H1 (cell line): ENCODE results near the gene ZNF385C. TPM values are rescaled to one million over a fixed set of nuclear protein-coding genes. Genes with fewer than 3 reads are reported as not detected.

ENCODE experiments used
- CTCF ChIA-PET: fragments of 300-600 bp; sonication (Branson Sonifier 250); formaldehyde crosslinking; loops from one replicate; lab custom pipeline; 2021; ENCODE audit not compliant: partially characterized antibody; lab: Charles Lee
- POLR2A ChIA-PET: fragments of 300-600 bp; sonication (Branson Sonifier 250); formaldehyde crosslinking; loops from one replicate; lab custom pipeline; 2021; ENCODE audit warnings: inconsistent platforms; ENCODE audit not compliant: partially characterized antibody; lab: Charles Lee
- DNase-seq, 2 experiments: peaks; one replicate each; pipeline versions ENCODE4 v3.0.0 to v3.0.0-alpha.2; 2010 to 2022; ENCODE audit warnings: low spot score in 2 of 2, low read depth in 1 of 2, mixed read lengths in 1 of 2
- FAIRE-seq: peaks from 2 replicates; lab custom pipeline; 2011; peaks lifted over from hg19 to GRCh38; lab: Jason Lieb, UNC
- H2AFZ ChIP-seq: 2 replicates; pipeline ENCODE4 v1.8.1; 2012; ENCODE audit warnings: low read length, inconsistent platforms
- H2AK5ac ChIP-seq: 2 replicates; pipeline ENCODE4 v1.6.1; 2013; ENCODE audit warnings: low read depth, low read length
- H2BK120ac ChIP-seq: replicated peaks from 2 replicates; pipeline ENCODE3; 2013; ENCODE audit warnings: low read depth, low read length, inconsistent platforms
- H2BK12ac ChIP-seq: 2 replicates; pipeline ENCODE4 v1.6.1; 2013; ENCODE audit warnings: low read depth, low read length
- H2BK15ac ChIP-seq: 2 replicates; pipeline ENCODE4 v1.6.1; 2013; ENCODE audit warnings: low read length
- H2BK20ac ChIP-seq: 2 replicates; pipeline ENCODE4 v1.6.1; 2013; ENCODE audit warnings: low read length
- H2BK5ac ChIP-seq: 2 replicates; pipeline ENCODE4 v1.6.1; 2013; ENCODE audit warnings: low read depth, low read length
- H3K14ac ChIP-seq: 2 replicates; pipeline ENCODE4 v1.6.1; 2013; ENCODE audit warnings: inconsistent platforms; ENCODE audit not compliant: insufficient read length
- H3K18ac ChIP-seq: 2 replicates; pipeline ENCODE4 v1.6.1; 2013; ENCODE audit warnings: low read length; ENCODE audit errors: extremely low read depth
- H3K23ac ChIP-seq: 2 replicates; pipeline ENCODE4 v1.6.1; 2013; ENCODE audit warnings: inconsistent platforms; ENCODE audit not compliant: insufficient read length
- H3K23me2 ChIP-seq: 2 replicates; pipeline ENCODE4 v1.6.1; 2013; ENCODE audit warnings: low read depth, low read length
- H3K27ac ChIP-seq: 2 replicates; pipeline ENCODE4 v1.6.1; 2011; ENCODE audit warnings: low read depth, low read length, inconsistent platforms
- H3K27me3 ChIP-seq, 4 experiments: replicated peaks in 1 of 4; 1 replicate in 1 of 4; 2 replicates in 3 of 4; pipeline versions ENCODE4 v1.6.1 to v1.8.1; 2011 to 2013; ENCODE audit warnings: low read length in 3 of 4, mild to moderate bottlenecking in 3 of 4, inconsistent platforms in 2 of 4, mixed read lengths in 2 of 4, moderate library complexity in 1 of 4; ENCODE audit not compliant: control insufficient read depth in 3 of 4, insufficient read depth in 3 of 4; ENCODE audit errors: extremely low read depth in 1 of 4
- H3K36me3 ChIP-seq, 4 experiments: 2 replicates each; pipeline versions ENCODE4 v1.6.1 to v1.8.1; 2011 to 2013; ENCODE audit warnings: mild to moderate bottlenecking in 4 of 4, low read length in 3 of 4, moderate library complexity in 2 of 4, control low read depth in 1 of 4, inconsistent platforms in 1 of 4; ENCODE audit not compliant: insufficient read depth in 4 of 4, control insufficient read depth in 2 of 4
- H3K4ac ChIP-seq: replicated peaks from 2 replicates; pipeline ENCODE3; 2013; ENCODE audit warnings: low read length, low read depth, mixed read lengths, inconsistent platforms; ENCODE audit not compliant: insufficient read length
- H3K4me1 ChIP-seq, 4 experiments: replicated peaks in 1 of 4; 1 replicate in 1 of 4; 2 replicates in 3 of 4; pipeline versions ENCODE4 v1.6.1 to v1.8.1; 2011 to 2013; ENCODE audit warnings: low read length in 3 of 4, inconsistent platforms in 2 of 4, mixed read lengths in 1 of 4; ENCODE audit not compliant: insufficient read depth in 4 of 4, control insufficient read depth in 3 of 4
- H3K4me2 ChIP-seq, 2 experiments: 2 replicates each; pipeline versions ENCODE4 v1.6.1 to v1.8.1; 2011 to 2013; ENCODE audit warnings: low read depth in 2 of 2, low read length in 2 of 2, control low read depth in 1 of 2, inconsistent platforms in 1 of 2, mild to moderate bottlenecking in 1 of 2; ENCODE audit not compliant: insufficient read depth in 1 of 2
- H3K4me3 ChIP-seq, 4 experiments: fragments of 200-600, 300-600 bp in 1 of 4; sonication (generic), shearing (Covaris generic), sonication (Bioruptor Twin) in 1 of 4; 2 replicates each; pipeline versions ENCODE4 v1.5.1 to v1.8.1; 2011 to 2016; ENCODE audit warnings: low read length in 4 of 4, low read depth in 3 of 4, control low read depth in 2 of 4, inconsistent platforms in 2 of 4, mild to moderate bottlenecking in 2 of 4, mixed read lengths in 1 of 4, moderate library complexity in 1 of 4; ENCODE audit not compliant: insufficient read depth in 2 of 4; ENCODE audit errors: extremely low read depth in 1 of 4
- H3K56ac ChIP-seq: replicated peaks from 2 replicates; pipeline ENCODE3; 2013; ENCODE audit warnings: low read depth, mild to moderate bottlenecking, mixed read lengths, low read length, inconsistent platforms; ENCODE audit not compliant: insufficient read length
- H3K79me1 ChIP-seq: 2 replicates; pipeline ENCODE4 v1.6.1; 2013; ENCODE audit warnings: low read depth, low read length, control low read depth
- H3K79me2 ChIP-seq, 2 experiments: 2 replicates each; pipeline versions ENCODE4 v1.6.1 to v1.8.1; 2012 to 2013; ENCODE audit warnings: low read length in 2 of 2, mild to moderate bottlenecking in 2 of 2, inconsistent platforms in 1 of 2; ENCODE audit not compliant: insufficient read depth in 2 of 2, control insufficient read depth in 1 of 2
- H3K9ac ChIP-seq, 4 experiments: replicated peaks in 1 of 4; 1 replicate in 1 of 4; 2 replicates in 3 of 4; pipeline versions ENCODE4 v1.6.1 to v1.8.1; 2011 to 2013; ENCODE audit warnings: low read depth in 3 of 4, low read length in 3 of 4, control low read depth in 2 of 4, mild to moderate bottlenecking in 2 of 4, moderate library complexity in 2 of 4, inconsistent platforms in 1 of 4; ENCODE audit errors: extremely low read depth in 1 of 4
- H3K9me3 ChIP-seq, 2 experiments: 2 replicates each; pipeline versions ENCODE4 v1.6.1 to v1.8.1; 2012 to 2013; ENCODE audit warnings: mild to moderate bottlenecking in 2 of 2, moderate library complexity in 2 of 2, control low read depth in 1 of 2, inconsistent platforms in 1 of 2, low read depth in 1 of 2, low read length in 1 of 2, mixed read lengths in 1 of 2; ENCODE audit not compliant: insufficient read depth in 2 of 2
- H4K20me1 ChIP-seq, 2 experiments: replicated peaks in 1 of 2; 2 replicates each; pipeline versions ENCODE3 to v1.8.1; 2011 to 2013; ENCODE audit warnings: inconsistent platforms in 2 of 2, low read length in 2 of 2, mild to moderate bottlenecking in 1 of 2; ENCODE audit not compliant: insufficient read depth in 2 of 2, control insufficient read depth in 1 of 2
- H4K5ac ChIP-seq: 2 replicates; pipeline ENCODE4 v1.6.1; 2013; ENCODE audit warnings: low read length, low read depth, mixed read lengths, inconsistent platforms; ENCODE audit not compliant: insufficient read length
- H4K8ac ChIP-seq: 2 replicates; pipeline ENCODE4 v1.8.0; 2013; ENCODE audit warnings: mild to moderate bottlenecking, moderate library complexity, low read length, inconsistent platforms; ENCODE audit not compliant: insufficient read depth; ENCODE audit errors: extremely low read depth
- H4K91ac ChIP-seq: replicated peaks from 2 replicates; pipeline ENCODE3; 2013; ENCODE audit warnings: low read length, mixed read lengths, inconsistent platforms; ENCODE audit not compliant: insufficient read length
- CBX5 ChIP-seq: fragments of 300-800, 300-1000 bp; sonication (generic); IDR thresholded peaks from 2 replicates; pipeline ENCODE4 v1.7.1; 2016; ENCODE audit warnings: antibody characterized with exemption, low read length, low read depth
- EP300 ChIP-seq, 2 experiments: IDR thresholded peaks; 1 replicate in 1 of 2; 2 replicates in 1 of 2; pipeline ENCODE4 v1.6.1; 2011 to 2012; ENCODE audit warnings: low read depth in 2 of 2, low read length in 2 of 2, mild to moderate bottlenecking in 2 of 2, borderline replicate concordance in 1 of 2, inconsistent platforms in 1 of 2, moderate library complexity in 1 of 2
- NRF1 ChIP-seq: IDR thresholded peaks from 2 replicates; pipeline ENCODE4 v1.6.1; 2011; ENCODE audit warnings: mild to moderate bottlenecking, low read depth, low read length, improper control_type of control experiment
- WGBS, 2 experiments: shearing (Covaris generic) in 1 of 2; methylation state at CpG; one replicate each; pipeline versions ENCODE4 v1.1.6 to v1.1.7; 2013 to 2015; ENCODE audit warnings: low lambda C conversion rate in 2 of 2, mixed read lengths in 2 of 2, inconsistent platforms in 1 of 2, low coverage in 1 of 2, missing lambda C conversion rate in 1 of 2; ENCODE audit not compliant: insufficient replicate concordance in 2 of 2, insufficient coverage in 1 of 2, insufficient read length in 1 of 2; ENCODE audit errors: extremely low coverage in 1 of 2, missing lambda C conversion rate in 1 of 2; 5-methylcytosine and 5-hydroxymethylcytosine counted together
- polyA plus RNA-seq, 7 experiments: library from polyadenylated mRNA; depleted of rRNA in 3 of 7; stranded (reverse) in 5 of 7; unstranded in 2 of 7; fragments of >200 nt in 5 of 7; fragments of 200-250 nt in 2 of 7; gene quantifications; 1 replicate in 5 of 7; 2 replicates in 1 of 7; 4 replicates in 1 of 7; pipeline versions ENCODE4 v1.2.1 to v1.2.3, GENCODE V29; 2011 to 2013; ENCODE audit warnings: missing spikeins in 2 of 7, mixed read lengths in 2 of 7
- total RNA-seq: library from RNA; stranded (reverse); fragmentation: NEBNext Ultra II Directional; extraction: Animal tissue kit (Norgen Biotek cat#: 25700); gene quantifications from 2 replicates; pipeline ENCODE4 v1.2.1, GENCODE V29; 2021
- TF ChIP-seq, protein P1 (sequence below): IDR thresholded peaks from 2 replicates; pipeline ENCODE4 v1.6.1; 2012; ENCODE audit warnings: inconsistent platforms
- TF ChIP-seq, protein P2 (sequence below), 3 experiments: IDR thresholded peaks; 1 replicate in 2 of 3; 2 replicates in 1 of 3; pipeline versions ENCODE4 v1.5.1 to v1.6.1; 2011; ENCODE audit warnings: low read length in 3 of 3, mild to moderate bottlenecking in 3 of 3, inconsistent platforms in 2 of 3, low read depth in 1 of 3, moderate library complexity in 1 of 3; ENCODE audit not compliant: insufficient read depth in 1 of 3; ENCODE audit errors: control extremely low read depth in 1 of 3

The ZNF385C gene
- total and polyA plus RNA-seq, 2 of the 8 experiments (the other 6 are each of a cell fraction or from before 2014, with no cell fraction given) = 3.9 to 6.1 TPM

DNA sequence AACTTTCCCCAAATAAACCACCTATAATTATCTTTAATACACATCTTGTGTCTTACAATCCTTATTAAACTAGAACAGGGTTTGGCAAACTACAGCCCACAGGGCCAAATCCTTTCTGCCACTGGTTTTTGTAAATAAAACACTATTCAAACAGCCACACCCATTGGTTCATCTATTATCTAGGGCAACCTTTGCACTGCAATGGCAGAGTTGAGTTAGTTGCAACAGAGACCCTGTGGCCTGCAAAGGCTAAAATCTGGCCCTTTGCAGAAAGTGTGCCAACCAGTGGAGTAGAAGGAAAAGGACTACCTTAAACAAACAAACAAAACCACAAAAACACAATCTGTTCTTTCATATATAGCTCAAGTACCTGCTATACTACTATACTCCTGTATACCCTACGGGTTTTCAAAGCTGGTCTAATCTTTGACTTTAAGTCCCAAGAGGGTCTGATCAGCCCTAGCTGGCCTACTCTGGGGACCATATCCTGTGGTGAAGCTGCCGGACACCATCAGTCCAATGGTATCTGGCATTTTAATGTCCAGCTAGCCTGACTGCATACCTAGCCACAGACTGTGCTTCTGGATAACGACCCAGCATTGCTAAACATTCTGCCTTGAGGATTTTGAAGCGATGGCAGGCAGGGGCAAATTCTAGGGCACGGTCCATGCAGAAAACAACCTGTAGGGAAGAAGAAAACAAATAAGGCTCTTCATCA is 108.4 kb downstream of the ZNF385C start:
- Histone ChIP-seq H2AFZ (no peak overlapping the region), H3K79me1 (no peaks in the 10 kb centered on the region), H4K8ac (no peak overlapping the region), H3K9me3 (no peaks in the 10 kb centered on the region), H3K4ac (no peak overlapping the region), H3K79me2 (no peaks in the 10 kb centered on the region), H2BK120ac (no peak overlapping the region), H3K4me2 (no peak overlapping the region), H2BK20ac (no peak overlapping the region), H3K14ac (no peak overlapping the region), H3K27me3 (no peaks in the 10 kb centered on the region; a peak in 1 of 7 replicates), H3K23ac (no peak overlapping the region), H3K4me1 (no peaks in the 10 kb centered on the region), H3K27ac (no peak overlapping the region), H3K23me2 (no peaks in the 10 kb centered on the region; the same call in 1 of the 2 replicates), H4K20me1 (peaks cover 4 to 7% of the 10 kb centered on the region in 2 experiments), H3K4me3 (no peak overlapping the region), H2BK15ac (no peak overlapping the region), H2BK5ac (no peak overlapping the region), H3K56ac (no peak overlapping the region), H2AK5ac (no peak overlapping the region), H3K18ac (no peak overlapping the region), H4K91ac (no peak overlapping the region), H2BK12ac (no peak overlapping the region), H4K5ac (no peak overlapping the region), H3K9ac (no peak overlapping the region), H3K36me3 (peaks cover 36 to 86% (median 72%) of the 10 kb centered on the region in 4 experiments)
- ChIA-PET CTCF (interaction anchor here (0.7 to 2.5 kb wide), 5 partner anchors 9 to 95 kb away, joined by 3 to 7 read pairs (median 4); no protein-coding TSS in a partner anchor), POLR2A (interaction anchor here (0.6 to 1.9 kb wide), 6 partner anchors 9 to 27 kb away, joined by 3 to 7 read pairs (median 4); partner anchors contain the start of genes CNP and DNAJC7)
- TF ChIP-seq, protein P1, sequence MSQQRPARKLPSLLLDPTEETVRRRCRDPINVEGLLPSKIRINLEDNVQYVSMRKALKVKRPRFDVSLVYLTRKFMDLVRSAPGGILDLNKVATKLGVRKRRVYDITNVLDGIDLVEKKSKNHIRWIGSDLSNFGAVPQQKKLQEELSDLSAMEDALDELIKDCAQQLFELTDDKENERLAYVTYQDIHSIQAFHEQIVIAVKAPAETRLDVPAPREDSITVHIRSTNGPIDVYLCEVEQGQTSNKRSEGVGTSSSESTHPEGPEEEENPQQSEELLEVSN = no peak
- TF ChIP-seq CBX5 = no peak
- TF ChIP-seq, protein P2, sequence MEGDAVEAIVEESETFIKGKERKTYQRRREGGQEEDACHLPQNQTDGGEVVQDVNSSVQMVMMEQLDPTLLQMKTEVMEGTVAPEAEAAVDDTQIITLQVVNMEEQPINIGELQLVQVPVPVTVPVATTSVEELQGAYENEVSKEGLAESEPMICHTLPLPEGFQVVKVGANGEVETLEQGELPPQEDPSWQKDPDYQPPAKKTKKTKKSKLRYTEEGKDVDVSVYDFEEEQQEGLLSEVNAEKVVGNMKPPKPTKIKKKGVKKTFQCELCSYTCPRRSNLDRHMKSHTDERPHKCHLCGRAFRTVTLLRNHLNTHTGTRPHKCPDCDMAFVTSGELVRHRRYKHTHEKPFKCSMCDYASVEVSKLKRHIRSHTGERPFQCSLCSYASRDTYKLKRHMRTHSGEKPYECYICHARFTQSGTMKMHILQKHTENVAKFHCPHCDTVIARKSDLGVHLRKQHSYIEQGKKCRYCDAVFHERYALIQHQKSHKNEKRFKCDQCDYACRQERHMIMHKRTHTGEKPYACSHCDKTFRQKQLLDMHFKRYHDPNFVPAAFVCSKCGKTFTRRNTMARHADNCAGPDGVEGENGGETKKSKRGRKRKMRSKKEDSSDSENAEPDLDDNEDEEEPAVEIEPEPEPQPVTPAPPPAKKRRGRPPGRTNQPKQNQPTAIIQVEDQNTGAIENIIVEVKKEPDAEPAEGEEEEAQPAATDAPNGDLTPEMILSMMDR (IDR thresholded peaks at IDR 0.05; ENCODE audit: control extremely low read depth in 1 of 3, insufficient read depth in 1 of 3, low read depth in 1 of 3, low read length in 3 of 3) = no peak
- no peak for TF ChIP-seq EP300 (IDR thresholded peaks at IDR 0.05; ENCODE audit: borderline replicate concordance in 1 of 2, low read depth in 2 of 2, low read length in 2 of 2)
- no peak for TF ChIP-seq NRF1
- DNase-seq (no peak), FAIRE-seq (no peak)
- 85% methylated on average over 5 of the region's 5 CpGs; no CpG with 5 or more reads in 1 of the 2 experiments for WGBS, 2 experiments
